ENCODE measurements around the gene DPF1. TPM values are rescaled to one million over a fixed set of nuclear protein-coding genes. Genes with fewer than 3 reads are reported as not detected.

The DPF1 gene
- total RNA-seq, 4 donors from 2014 or later, result not detected

DNA sequence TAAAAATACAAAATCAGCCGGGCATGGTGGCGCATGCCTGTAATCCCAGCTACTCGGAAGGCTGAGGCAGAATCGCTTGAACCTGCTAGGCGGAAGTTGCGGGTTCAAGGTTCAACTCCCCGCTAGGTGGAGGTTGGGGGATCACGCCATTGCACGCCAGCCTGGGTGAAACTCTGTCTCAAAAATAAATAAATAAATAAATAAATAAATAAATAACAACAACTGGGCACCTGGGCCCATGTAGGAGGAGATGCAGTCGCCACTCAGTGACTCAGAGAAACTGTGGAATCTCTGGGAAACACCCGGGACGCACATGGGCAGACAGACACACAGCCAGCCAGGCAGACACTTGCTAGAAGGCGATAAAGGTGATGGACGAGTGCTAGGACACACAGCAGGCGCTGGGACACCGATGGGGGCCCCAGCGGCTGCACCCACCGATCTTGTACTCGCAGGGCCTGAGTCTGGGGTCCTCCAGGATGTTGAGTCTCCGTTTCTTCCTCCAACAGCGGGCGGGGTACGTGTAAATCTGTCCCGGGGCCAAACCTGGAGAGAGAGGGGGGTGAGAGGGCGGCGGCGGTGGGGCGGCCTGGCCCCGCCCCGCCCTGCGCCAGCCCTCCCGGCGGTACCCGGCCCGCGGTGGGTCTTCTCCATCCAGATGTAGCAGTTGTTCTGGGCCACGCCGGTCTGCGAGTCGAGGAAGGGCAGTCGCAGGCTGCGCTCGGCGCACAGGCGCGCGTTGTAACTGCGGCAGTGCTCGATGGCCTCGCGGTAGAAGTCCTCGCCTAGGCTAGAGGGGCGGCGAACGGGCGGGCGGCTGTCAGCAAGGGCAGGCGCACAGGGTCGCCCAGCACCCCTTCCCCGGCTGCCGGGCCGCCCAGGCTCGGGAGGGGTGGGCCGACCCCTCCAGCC, 1.8 kb downstream of the DPF1 start:
- TF ChIP-seq, protein P1, sequence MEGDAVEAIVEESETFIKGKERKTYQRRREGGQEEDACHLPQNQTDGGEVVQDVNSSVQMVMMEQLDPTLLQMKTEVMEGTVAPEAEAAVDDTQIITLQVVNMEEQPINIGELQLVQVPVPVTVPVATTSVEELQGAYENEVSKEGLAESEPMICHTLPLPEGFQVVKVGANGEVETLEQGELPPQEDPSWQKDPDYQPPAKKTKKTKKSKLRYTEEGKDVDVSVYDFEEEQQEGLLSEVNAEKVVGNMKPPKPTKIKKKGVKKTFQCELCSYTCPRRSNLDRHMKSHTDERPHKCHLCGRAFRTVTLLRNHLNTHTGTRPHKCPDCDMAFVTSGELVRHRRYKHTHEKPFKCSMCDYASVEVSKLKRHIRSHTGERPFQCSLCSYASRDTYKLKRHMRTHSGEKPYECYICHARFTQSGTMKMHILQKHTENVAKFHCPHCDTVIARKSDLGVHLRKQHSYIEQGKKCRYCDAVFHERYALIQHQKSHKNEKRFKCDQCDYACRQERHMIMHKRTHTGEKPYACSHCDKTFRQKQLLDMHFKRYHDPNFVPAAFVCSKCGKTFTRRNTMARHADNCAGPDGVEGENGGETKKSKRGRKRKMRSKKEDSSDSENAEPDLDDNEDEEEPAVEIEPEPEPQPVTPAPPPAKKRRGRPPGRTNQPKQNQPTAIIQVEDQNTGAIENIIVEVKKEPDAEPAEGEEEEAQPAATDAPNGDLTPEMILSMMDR (IDR thresholded peaks at IDR 0.05; ENCODE audit: low read depth), result no peak

DNA sequence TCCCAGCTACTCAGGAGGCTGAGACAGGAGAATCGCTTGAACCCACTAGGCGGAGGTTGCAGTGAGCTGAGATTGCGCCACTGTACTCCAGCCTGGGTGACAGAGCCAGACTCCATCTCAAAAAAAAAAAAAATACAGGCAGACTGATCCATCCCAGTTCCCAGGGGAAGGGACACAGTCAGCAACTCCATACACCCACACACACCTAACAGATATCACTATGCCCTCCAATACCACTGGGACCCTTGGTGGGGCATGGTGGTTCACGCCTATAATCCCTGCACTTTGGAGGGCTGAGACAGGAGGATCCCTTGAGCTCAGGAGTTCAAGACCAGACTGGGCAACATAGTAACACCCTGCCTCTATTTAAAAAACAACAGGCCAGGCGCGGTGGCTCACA, 2.6 kb downstream of the DPF1 start:
- TF ChIP-seq, protein P1 (IDR thresholded peaks at IDR 0.05; ENCODE audit: low read depth), result no peak

DNA sequence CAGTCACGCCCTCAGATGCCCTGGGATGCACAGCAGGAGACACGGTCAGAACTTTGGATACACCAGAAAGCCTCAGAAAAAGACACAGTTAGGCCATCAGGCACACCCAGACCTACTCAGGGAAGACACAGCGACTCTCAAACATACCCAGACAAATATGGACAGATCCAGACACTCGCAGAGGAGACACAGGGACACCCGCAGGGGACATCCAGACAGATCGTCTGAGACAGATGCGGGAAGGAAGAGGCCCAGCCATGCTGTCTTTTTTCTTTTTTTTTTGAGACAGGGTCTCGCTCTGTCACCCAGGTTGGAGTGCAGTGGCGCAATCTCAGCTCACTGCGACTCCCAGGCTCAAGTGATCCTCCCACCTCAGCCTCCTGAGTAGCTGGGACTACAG, 4.8 kb downstream of the DPF1 start:
- TF ChIP-seq, protein P1 (IDR thresholded peaks at IDR 0.05; ENCODE audit: low read depth), result no peak

DNA sequence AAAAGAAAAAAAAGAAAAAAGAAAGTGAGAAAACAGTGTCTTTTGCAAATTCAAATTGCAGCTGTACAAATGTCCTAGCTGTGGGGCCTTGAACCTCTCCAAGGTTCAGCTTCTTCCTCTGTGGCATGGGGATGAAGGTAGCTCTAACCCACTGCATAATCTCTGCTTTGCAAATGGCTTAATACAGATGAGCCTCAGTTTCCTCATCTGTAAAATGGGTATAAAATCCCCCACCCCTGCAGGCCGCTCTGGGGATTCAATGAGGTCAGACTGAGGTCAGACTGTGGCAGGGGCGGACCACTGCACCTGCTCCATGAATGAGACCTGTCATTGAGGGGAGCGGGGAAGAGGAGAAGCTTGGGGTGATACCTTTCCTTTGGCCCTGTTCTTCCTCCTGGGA, 5.8 kb downstream of the DPF1 start:
- TF ChIP-seq, protein P1 (IDR thresholded peaks at IDR 0.05; ENCODE audit: low read depth), result no peak

DNA sequence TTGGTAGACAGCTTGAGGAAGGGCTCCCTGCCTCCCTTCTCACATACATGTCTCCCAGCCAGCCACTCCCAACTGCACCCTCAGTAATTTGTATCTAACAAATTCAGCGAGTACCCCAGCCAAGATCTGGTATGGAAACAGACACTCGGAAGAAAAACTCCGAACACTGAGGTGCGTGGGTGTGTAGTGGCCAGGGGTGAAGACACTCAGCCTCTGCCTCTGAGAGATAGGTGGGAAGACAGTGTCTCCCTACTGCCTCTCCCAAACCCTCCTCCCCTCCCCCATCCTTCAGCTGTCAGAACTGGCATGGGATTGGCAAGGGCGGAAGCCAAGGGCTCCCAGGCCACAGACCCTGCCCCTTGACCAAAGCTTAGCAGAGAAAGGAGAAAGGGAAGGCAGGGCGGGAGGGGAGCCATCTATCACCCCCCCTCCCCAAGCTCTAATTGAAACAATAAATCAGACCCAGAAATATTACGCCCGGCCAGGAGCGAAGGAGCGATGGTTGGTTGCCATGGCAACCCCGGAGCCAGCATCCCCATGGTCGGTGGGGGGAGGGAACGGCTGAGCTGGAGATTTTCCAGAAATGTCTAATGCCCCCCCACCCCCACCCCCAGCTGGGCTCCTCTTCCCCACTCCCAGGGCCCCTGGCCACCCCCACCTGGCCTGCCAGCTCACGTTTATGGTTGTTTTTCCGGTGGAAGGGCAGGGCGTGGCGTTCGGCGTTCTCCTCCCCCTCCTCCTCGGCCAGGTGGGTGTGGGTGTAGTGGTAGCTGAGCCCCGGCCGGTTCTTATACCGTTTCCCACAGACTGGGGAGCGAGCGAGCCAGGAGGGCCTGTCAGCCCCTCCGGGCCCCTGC, 7.0 kb downstream of the DPF1 start:
- TF ChIP-seq, protein P1 (IDR thresholded peaks at IDR 0.05; ENCODE audit: low read depth), result no peak

DNA sequence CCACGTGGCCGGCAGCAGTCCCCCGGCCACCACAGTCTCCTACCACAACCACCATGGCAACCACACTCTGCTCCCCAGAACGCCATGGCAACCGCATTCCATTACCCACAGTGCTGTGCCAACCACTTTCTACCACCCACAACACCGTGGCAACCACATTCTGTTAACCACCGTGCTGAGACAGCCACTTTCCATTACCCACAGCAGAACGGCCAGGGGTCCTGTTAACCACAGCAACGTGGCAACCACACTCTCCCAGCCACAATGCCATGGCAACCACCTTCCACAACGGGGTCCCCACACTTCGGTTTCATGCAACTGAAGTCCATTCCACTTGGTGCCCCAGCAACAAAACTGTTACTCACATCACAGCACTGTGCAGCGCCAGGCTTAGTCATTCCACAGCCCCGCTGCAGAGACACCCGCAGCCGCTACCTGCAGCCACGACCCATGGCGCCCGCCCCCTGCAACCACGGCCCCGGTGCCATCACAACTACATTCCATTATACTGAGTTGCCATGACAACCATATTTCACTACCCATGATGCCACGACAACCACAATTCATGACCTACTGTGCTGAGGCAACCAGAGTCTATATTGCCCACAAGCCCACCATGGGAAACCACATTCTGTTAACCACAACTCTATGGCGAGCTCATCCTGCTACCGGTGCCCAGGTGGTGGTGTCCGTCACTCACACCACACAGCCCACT, 10.0 kb downstream of the DPF1 start:
- TF ChIP-seq, protein P1 (IDR thresholded peaks at IDR 0.05; ENCODE audit: low read depth), result no peak
